HG03095 (cell line): ENCODE measurements around the gene WDR27.
"Not testable (repeated sequence)": the region's sequence is repeated elsewhere in the genome, so short reads cannot be mapped to it uniquely, and the experiment has no call there.

Experiments
- ATAC-seq: cut with Tn5 transposase; IDR thresholded peaks from one replicate; pipeline ENCODE4 v1.9.1; 2021; ENCODE audit warnings: moderate library complexity; ENCODE audit not compliant: unreplicated experiment

WDR27 gene

DNA sequence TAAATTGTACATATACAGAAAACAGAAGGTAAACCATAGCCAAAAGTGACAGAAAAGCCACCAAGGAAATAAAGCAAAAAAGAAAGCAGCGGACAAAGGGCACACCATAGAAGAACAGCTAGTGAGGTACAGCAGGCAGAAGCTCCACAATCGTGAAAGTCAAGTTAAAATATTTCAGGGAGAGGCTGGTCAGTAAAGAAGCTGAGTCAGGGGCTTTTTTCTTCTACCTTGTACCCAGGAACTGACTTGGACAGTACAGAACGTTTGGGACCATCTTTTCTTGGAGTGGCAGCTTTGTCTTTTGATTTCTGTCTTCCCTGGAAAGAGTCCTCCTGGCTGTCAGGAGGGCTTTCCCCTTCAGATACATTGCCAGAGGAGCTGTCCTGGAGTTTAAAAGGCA, 8.2 kb upstream of the WDR27 start:
- ATAC-seq, result no peak

DNA sequence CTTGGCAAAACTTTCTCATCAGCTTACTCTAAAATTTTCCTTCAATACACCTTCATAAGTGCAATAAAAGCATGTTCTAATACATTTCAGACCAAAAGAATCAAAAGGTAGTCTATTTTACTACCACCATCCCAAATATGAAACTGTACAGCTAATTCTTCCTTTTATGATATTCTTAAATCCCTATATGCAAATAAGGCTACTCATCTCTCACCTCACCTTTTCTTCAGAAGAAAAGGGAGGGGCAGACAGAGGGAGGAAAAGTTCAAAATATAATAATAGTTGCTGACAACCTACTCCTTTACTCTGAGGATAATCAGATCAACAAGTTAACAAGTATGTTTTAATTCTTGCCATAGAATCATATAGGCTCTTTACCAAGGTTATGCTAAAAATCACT, 7.5 kb upstream of the WDR27 start:
- ATAC-seq, result no peak

DNA sequence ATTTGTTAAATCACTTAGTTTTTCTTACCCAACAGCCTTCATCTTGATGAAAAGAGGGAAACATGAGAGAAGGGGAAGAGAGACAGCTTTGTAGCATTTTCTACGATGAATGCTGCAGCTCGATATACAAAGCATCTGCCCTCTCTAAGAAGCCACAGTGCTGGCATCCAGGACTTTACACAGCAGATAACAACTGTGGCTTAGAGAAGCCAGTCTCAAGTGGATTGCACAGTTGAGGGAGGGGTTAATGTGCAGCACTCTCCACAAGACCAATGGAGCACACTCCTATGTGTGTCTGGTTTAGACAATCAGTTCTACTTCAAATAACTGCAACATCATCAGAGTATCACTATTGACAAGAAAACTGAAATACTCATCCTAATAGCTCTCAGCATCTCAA, 5.9 kb upstream of the WDR27 start:
- ATAC-seq, result no peak

DNA sequence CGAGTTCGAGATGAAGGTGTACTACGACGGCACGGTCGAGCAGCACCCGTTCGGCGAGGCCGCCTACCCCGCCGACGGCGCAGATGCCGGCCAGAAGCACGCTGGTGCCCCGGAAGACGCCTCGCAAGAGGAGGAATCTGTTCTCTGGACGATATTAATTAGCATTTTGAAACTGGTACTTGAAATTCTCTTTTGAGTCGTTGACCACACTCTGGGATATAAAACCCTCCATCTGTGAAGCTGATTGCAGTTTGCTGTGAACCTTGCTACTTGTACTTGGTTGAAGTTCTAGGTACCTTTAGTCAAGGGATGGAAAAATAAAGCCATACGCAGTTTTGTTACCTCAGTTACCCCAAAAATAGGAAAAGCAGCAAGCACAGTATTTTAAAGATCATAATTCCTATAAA, 1.0 kb upstream of the WDR27 start:
- no peak for ATAC-seq

DNA sequence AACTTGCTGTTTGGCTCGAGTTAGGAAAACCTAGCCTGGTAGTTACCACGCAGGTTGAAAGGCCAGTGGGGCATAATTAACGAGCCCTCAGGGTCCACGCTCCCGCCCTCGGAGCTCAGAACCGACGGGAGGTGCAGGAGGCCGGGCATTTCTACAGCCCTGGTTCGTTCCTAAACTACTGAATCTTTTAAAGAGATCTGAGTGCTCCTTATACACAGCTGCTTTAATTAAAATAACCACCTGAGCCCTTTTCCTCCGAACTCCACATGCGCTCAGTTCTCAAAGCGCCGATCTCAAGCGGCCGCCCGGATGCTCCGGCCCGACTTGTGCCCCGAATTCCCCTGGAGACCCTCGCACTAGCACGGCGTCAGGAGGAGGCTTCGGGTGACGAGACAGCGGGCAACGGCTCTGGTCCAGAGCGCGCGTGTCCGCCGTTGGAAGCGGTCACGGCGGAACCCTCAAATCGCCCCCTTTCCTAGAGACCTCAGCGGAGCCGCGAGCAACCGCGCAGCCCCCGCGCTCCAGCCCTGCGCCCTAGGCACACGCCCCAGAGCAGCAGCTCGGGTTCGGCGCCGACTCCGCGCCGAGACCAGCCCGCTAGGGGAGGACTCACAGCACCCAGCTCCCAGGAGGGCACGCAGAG, 397 bp downstream of the WDR27 start:
- ATAC-seq, result peak; percentile 7

DNA sequence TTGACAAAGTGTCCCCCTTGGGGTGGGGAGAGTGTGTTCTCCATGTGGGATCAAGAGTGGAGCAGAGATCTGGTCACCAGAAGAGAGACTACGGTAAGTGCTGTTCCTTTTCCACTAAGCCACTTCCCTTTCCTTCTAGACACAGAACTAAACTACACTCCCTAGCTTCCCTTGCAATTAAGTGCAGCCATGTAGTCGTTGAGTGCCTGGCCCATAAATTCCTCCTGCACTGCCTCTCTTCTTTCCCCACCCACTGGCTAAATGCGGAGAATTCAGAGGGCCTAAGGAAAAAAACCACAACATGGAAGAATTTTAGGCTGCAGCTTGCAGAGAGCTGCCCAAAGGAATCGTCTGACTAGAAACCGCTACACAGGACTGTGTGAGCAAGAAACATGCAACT, 1.5 kb downstream of the WDR27 start:
- ATAC-seq, result no peak

DNA sequence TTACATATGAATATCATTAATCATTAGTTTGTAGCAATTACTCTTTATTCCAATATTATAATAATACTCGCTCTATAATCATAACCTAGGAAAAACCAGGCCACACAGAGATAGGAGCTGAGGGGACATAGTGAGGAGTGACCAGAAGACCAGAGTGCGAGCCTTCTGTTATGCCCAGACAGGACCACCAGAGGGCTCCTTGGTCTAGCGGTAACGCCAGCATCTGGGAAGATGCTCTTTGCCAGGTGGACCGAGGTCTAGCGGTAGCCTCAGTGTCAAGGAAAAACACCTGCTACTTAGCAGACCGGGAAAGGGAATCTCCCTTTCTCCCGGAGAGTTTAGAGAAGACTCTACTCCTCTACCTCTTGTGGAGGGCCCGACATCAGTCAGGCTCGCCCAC, 4.7 kb downstream of the WDR27 start:
- ATAC-seq, result not testable (repeated sequence)

DNA sequence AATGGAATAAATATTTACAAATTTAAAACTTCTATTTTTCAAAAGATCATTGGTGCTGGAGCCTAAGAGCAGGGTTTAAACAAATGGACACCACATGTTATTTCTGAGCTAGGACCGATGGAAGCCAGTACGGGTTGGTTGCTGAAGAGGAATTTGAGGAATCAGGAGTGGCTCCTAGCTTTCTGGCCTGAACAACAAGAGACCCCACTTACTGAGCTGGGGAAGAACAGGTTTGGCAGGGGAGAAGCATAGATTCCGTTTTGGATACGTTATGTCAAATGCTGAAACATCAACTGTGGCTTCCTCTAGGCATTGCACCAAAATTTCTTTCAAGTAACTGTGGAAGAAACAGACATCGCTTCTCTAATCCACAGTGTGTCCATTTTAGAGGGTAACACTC, 6.7 kb downstream of the WDR27 start:
- ATAC-seq, result no peak

DNA sequence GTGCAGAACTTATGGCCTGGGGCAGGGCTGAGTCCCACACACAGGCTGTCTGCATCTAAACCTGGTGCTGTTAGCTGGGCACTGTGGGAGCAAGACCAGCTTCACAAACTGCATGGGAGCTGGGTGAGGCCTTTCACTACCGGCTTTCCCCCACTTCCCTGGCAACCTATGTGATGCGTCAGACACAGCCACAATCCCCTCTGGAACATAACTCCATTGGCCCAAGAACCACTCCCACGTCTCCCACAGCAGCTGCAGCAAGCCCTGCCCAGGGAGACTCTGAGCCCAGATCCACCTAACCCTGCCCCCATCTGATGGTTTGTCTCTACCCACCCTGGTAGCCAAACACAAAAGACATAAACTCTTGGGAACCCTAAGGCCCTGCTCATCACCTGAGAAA, 9.3 kb downstream of the WDR27 start:
- ATAC-seq, result no peak

DNA sequence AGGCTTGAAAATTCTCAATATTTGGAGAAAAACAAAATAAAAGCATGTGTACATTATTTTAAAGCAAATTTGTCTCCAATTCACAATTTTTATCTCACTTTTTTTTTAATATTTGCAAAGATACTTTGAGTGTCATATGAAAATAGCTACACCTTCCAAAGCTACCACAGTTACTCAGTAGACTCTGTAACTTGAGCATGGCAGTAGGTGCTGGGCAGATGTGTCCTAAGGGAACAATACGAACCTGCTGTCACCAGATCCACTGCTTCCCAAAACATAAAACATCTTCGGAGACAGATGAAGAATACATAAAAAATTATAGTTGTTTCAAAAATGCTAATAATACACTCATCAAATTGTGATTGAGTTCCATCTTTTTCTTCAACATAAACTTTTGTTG, 10.6 kb downstream of the WDR27 start:
- ATAC-seq, result no peak

DNA sequence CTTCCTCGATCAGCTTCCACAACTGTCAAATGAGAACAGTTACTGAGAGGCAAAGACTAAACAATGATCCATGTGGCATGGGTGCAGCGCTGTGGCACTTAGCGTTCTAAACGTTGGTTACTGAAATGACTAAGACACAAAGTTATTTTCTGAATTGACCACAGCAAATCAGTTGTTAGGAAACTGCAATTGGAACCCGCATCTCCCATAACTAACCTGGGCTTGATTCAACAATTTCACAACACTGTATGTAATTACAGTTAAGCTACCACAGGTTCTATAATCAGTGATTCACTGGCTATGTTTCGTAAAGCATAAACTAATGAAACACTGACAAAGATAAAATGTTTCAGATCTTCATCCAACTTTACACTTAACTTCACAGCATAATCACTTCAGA, 12.5 kb downstream of the WDR27 start:
- no peak for ATAC-seq

DNA sequence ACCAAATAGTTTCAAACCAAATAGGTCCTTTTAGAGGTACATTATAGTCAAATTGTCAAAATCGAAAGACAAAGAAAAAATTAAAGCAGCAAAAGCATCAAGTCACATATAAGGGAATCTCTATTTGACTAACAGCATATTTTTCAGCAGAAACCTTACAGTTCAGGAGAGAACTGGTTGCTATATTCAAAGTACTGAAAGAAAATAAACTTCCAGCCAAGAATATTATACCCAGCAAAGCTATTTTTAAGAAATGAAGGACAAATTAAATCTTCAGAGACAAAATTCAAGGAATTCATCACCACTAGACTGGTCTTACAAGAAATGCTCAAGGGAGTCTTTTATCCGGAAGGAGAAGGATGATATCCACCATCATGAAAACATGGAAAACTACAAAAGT, 16.0 kb downstream of the WDR27 start:
- ATAC-seq, result no peak

DNA sequence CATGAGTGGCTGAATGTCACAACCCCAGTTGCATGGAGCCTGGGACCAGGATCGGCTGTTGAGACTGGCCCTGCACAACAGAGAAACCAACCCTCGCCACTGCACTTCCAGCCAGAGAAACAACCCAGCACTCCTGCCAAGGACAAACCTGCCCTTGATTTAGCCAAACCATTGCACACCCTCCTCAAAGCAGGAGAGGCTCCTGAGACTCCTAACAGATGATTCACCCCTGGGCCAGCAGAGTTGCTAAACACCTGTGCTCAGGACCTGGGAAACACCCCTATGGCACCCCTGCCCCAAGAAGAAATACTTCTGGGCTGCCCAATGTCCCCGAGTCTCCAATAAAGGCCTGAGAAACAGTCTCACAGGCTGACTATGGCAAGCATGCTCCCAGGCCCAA, 17.8 kb downstream of the WDR27 start:
- ATAC-seq, result no peak

DNA sequence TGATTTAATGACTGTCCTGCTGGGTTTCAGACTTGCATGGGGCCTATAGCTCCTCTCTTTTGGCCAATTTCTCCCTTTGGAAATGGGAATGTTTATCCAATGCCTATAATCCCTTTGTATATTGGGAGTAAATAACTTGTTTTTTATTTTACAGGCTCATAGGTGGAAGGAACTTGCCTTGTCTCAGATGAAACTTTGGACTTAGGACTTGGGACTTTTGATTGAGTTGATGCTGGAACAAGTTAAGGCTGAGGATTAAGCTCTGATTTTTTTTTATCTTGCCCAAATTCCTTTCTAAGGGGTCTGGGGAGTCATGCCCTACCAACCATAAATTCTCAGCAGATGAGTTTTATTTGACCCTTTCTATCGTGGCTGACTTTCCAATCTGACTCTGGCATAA, 23.5 kb downstream of the WDR27 start:
- no peak for ATAC-seq

DNA sequence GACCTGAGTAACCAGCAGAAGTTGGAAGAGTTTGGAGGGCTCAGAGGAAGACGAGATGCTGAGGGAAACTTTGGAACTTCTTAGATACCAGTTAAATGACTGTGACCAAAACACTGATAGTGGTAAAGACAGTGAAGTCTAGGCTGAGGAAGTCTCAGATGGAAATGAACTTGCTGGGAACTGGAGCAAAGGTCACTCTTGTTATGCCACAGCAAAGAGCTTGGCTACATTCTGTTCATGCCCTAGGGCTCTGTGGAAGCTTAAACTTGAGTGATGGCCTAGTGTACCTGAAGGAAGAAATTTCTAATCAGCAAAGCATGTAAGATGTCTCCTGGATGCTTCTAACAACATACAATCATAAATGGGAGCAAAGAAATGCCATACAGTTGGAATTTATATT, 24.7 kb downstream of the WDR27 start:
- no peak for ATAC-seq

DNA sequence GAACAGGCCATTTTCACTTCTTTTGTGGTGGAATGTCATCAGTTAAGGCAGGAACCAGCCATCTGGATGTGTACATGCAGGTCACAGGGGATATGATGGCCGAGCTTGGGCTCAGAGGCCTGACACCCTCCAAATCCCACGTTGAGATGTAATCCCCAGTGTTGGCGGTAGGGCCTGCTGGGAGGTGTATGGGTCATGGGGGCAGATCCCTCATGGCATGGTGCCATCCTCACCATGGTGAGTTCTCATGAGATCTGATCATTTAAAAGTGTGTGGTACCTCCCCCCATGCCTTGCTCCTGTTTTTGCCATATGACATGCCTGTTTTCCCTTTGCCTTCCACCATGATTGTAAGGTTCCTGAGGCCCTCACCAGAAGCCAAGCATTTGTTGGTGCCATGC, 26.8 kb downstream of the WDR27 start:
- ATAC-seq, result no peak

DNA sequence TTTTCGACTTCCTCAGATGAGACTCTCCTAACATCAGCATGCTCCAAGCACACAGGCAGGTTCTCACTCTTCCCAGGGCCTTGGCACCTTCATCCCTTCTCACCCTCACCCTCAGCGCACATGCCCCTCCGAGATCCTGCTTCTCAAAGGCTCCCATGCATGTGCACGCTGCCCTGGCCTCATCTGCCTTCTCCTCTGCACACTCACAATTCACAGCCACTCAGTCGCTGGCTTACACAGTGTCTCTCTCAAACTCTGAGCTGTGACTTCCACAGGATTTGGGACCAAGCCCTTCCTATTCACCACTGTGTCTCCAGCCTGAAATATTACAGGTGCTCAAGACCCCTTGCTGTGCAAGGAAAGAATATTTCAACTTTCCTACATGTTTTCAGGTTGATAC, 30.3 kb downstream of the WDR27 start:
- ATAC-seq, result no peak

DNA sequence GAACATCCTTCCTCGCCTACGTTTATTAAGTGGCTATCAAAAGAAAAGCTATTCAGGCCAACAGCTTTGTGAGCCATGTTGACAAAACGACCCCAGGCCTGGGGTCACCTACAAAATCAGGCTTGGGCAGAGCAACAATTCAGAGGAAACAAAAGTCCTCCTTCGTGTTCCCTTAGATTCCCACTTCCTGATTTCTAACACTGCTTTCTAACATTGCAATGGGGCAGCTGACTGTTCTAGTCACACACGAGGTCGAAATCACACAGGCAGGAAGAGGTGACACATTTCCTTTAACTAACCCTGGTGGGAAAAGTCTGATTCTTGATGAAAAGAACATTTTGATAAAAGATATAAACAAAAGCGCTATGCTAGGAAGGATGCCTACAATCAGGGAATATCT, 31.9 kb downstream of the WDR27 start:
- no peak for ATAC-seq

DNA sequence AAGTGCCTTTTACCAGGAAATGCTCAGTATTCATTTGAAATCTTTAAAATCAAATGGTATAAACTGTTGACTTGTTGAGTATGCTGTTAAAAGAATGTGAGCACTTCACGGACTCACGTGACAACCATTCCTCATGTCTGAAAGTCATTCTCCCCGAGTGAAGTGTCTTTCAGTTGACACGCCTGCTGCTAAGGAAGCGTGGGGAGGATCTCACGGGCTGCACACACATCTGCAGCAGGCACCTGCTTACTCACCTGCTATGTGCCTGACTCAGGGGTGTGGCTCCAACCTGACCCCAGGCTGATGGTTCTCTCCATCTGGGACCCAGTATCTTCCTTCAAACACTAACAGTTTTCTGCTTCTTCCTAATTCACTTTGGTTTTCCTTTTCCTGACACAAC, 32.7 kb downstream of the WDR27 start:
- ATAC-seq, result no peak

DNA sequence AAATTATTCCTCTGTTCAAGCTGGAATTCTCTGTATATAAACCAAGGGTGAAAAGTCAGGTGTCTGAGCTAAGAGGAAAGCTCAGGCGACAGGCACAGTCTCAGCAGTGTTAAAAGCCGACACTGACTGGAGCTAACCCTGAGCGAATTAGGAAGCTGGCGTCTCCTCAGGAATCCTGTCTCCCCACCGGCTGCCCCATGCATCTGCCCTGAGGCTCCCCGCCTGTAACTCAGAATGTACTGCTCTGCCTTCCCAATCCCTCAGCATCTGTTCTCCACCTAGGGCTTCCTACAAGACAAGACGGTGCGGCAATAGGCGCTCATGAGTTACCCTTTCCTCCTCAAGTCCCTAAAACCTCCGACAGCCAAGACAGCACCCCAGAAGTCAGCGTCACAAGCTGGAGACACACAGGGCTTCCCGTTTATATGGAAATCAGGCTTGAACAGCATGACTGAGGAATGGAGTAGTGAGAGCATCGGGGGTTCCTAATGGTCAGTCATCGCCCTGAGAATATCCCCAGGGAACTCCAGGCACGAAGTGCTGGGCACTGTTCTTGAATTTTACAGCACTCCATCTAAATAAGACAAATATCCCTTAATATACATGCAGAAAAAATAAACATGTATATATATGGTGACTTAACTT, 33.5 kb downstream of the WDR27 start:
- ATAC-seq, result no peak

DNA sequence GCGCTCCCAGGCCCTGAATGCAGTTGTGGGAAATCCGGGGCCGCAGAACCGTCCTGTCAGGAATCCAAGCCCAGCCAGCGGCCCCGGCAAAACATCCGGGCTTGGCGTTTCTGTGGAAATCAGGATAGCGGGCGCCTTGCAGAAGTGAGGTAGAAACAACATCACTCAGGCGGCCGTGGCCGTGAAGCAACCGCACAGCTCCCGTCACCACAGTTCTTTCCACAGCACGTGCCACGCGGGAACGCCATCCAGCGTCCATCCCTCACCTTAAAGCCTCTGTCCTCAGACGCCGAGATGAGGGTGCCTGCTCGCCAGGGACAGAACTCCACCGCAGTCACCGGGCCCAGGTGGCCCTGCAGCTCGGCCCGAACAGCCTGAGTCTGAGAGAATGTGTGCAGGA, 34.1 kb downstream of the WDR27 start:
- no peak for ATAC-seq

DNA sequence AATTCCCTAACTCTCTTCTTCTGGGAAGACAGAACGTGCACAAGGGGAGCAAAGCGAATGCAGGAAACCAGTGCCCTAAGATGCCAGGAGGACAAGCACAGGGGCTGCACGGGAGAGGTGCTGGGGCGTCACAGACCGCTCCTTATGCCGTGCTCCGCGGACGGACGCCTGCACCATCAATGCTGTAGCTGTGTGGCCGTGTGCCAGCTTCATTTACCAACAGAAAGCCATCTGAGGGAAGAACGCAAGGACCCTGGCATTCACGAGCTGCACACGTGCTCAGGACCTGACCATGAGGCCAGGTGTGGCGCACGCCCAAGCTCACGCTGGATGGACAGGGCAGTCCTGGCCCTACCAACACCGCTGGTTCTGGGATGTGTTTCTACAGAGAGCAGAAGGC, 35.4 kb downstream of the WDR27 start:
- ATAC-seq, result no peak

DNA sequence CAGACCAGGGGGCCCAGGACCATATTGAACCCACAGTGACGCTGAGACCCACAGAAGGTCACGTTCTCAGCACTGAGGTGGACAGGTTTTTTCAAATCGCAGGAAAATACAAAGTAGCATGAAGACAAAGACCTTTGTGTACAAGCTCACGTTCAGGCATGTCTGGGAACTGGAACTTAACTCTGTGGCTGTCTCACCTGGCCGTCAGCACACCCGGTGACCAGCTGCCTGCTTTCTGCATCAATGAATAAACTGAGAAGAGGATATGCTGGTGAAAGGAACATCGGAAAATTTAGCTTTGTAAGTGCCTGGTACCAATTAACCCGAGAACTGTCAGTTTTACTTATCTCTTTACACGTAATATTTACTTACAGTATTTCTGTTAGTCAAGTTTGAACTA, 36.5 kb downstream of the WDR27 start:
- no peak for ATAC-seq
